Transverse colon (tissue), 4 donors: Measurements from ENCODE around the gene BMP8B.

Experiments
- CTCF ChIP-seq, 5 experiments: fragments of 200-600 bp in 3 of 5; fragments of 450-650 bp in 2 of 5; sonication (generic) in 3 of 5; IDR thresholded peaks; 1 replicate in 2 of 5; 2 replicates in 3 of 5; pipeline ENCODE4 v1.5.1; 2016 to 2017; ENCODE audit warnings: antibody characterized with exemption in 5 of 5, inconsistent platforms in 3 of 5, mild to moderate bottlenecking in 2 of 5, moderate library complexity in 1 of 5
- EP300 ChIP-seq: sonication (generic); formaldehyde crosslinking; IDR thresholded peaks from one replicate; pipeline ENCODE4 v1.6.1; 2017; ENCODE audit warnings: antibody characterized with exemption, low read depth
- POLR2AphosphoS5 ChIP-seq, 3 donors: sonication (generic); formaldehyde crosslinking; IDR thresholded peaks; one replicate each; pipeline ENCODE4 v1.6.1; 2016; ENCODE audit warnings: antibody characterized with exemption in 3 of 3

- TF ChIP-seq EP300 (no peak), POLR2AphosphoS5 (IDR thresholded peaks at IDR 0.05) (no peak), CTCF (IDR thresholded peaks at IDR 0.05) (no peak)
Observed at GRCh38 chr1:39757501-39757900, 31.2 kb downstream of the BMP8B start.
